ENCODE data around the gene USP9X.

DNA sequence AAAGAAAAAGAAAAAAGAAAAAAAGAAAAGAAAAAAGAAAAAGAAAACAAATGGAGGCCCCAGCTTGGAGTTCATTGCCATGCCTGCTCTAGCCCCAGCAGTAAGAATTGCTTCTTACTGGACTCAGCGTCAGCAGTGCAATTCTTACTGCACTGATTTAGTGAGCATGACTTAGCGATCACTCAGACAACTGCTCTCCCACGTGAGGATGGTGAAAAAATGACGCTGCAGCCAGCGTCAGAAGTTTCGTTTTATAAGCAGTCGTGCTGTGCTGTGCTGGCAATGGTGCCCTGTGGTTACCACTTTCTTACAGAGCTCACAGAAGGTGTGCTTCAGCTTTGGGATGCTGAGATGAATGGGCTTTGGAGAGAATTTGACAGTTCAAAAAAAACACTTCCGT lies 180.4 kb downstream of the USP9X start:
- TF ChIP-seq CTCF (IDR thresholded peaks at IDR 0.05 in 8 of 11, conservative IDR thresholded peaks at IDR 0.05 in 3 of 11) = no peak
- no peak for TF ChIP-seq POLR2A (IDR thresholded peaks at IDR 0.05)
- TF ChIP-seq POLR2AphosphoS5 (IDR thresholded peaks at IDR 0.05) = no peak

Measured in spleen (tissue), 7 donors.